Measurements from ENCODE around the gene GLYATL3.
A peak's percentile ranks its signal among the peaks of the same experiment; 100 is the strongest.
"Not testable (repeated sequence)": the region's sequence is repeated elsewhere in the genome, so short reads cannot be mapped to it uniquely, and the experiment has no call there.

The GLYATL3 gene

DNA sequence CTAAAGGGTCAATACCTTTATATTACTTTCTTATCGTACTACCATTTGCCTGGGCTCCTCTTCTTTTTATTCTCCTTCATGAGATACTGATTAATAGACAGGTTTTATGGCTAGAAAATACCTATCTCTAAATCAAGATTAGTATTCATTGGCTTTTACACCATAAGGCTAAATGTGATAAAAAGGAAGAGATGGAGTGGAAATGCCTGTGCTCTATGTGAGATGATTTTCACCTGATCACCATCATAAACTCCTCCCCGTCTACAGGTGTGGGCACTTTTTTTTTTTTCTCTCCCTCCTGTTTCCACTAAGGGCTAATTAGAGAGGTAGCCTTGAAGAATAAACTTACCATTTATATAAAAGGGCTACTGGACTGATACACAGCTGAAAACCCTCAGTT is at the start of gene GLYATL3:
Gene GLYATL3 (plus strand): TSS at position 301 of the 400 bp plus-strand sequence. CDS start 12,068 bp downstream, outside the sequence.
- H3K4me1 ChIP-seq = no peaks in the 10 kb centered on the region
- H3K36me3 ChIP-seq (replicated peaks) = no peaks in the 10 kb centered on the region
- no peaks in the 10 kb centered on the region for H3K9me3 ChIP-seq
- H3K27me3 ChIP-seq (ENCODE audit: low read depth) = no peaks in the 10 kb centered on the region
- in situ Hi-C loops (cut with MboI; ENCODE audit: low sequenced_read_pairs) = no loop called here
- DNase-seq (ENCODE audit: low spot score in 2 of 2) = no peak
- no peak within 1 kb of the TSS for H3K4me3 ChIP-seq

- no peak for DNase-seq (ENCODE audit: low spot score in 2 of 2)
- H3K27me3 ChIP-seq (ENCODE audit: low read depth) = no peaks in the 10 kb centered on the region
- in situ Hi-C loops (cut with MboI; ENCODE audit: low sequenced_read_pairs) = no loop called here
- H3K4me3 ChIP-seq = no peak overlapping the region
- no peaks in the 10 kb centered on the region for H3K9me3 ChIP-seq
- peaks cover 17% of the 10 kb centered on the region for H3K36me3 ChIP-seq (replicated peaks)
- H3K4me1 ChIP-seq = no peaks in the 10 kb centered on the region
These were observed 46.5 kb upstream of the GLYATL3 start for GRCh38 chr6:49453221-49453620.

DNA sequence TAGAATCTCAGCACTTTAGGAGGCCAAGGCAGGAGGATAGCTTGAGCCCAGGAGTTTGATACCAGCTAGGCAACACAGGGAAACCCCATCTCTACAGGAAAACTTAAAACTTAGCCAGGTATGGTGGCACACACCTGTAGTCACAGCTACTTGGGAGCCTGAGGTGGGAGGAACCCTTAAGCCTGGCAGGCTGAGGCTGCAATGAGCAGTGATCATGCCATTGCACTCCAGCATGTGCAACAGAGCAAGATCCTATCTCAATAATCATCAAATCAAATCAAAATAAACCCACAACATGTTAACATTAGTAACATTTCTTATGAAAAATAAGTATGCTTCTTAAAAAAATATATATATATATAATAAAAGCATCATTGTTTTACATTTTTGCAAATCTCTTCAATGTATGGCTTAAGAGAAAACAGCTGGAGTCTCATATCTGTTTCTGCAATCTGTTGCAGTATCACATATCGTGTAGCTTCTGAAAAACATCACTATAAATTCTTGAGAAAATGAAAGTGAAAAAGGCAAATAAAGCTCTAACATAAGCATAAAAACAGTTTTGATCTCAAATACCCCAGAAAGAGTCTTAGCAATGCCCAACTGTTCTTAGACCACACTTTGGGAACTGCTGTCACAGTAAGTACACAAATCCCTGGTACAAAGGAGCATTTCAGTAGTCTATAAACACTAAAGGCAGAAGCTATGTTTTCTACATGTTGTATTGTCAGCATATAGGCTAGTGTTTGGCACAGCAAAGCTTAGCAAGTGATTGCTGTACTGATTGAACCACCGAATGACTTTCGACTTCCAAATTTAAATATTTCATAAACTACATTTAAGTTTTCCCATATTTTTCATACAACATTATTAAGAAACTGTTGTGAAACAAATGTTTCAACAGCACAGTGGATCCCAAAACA is 44.7 kb upstream of the GLYATL3 start:
- no peak for DNase-seq (ENCODE audit: low spot score in 2 of 2)
- in situ Hi-C loops (cut with MboI; ENCODE audit: low sequenced_read_pairs) = no loop called here
- no peaks in the 10 kb centered on the region for H3K27me3 ChIP-seq (ENCODE audit: low read depth)
- no peaks in the 10 kb centered on the region for H3K9me3 ChIP-seq
- peaks cover 12% of the 10 kb centered on the region for H3K36me3 ChIP-seq (replicated peaks)
- no peak overlapping the region for H3K4me3 ChIP-seq
- H3K4me1 ChIP-seq = no peaks in the 10 kb centered on the region

DNA sequence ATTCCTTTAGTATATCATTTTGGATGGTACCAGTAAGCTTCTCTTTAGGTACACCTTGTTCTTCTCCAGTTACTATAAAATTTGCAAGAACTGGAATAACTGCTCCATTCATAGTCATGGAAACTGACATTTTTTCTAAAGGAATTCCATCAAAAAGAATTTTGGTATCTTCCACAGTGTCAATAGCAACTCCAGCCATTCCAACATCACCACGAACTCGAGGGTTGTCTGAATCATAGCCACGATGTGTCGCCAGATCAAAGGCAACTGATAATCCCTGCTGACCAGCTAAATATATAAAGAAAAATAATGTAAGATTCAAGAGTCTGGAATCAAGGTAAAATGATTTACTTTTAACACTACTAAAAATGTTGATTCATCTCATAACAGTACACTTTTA is 42.0 kb upstream of the GLYATL3 start:
- H3K36me3 ChIP-seq (replicated peaks) = peaks cover 5% of the 10 kb centered on the region
- no peaks in the 10 kb centered on the region for H3K27me3 ChIP-seq (ENCODE audit: low read depth)
- DNase-seq (ENCODE audit: low spot score in 2 of 2) = no peak
- no peaks in the 10 kb centered on the region for H3K9me3 ChIP-seq
- in situ Hi-C loops (cut with MboI; ENCODE audit: low sequenced_read_pairs) = no loop called here
- H3K4me3 ChIP-seq = no peak overlapping the region
- H3K4me1 ChIP-seq = 0 out of 2 replicates have a peak, but pooled peaks cover 5% of the 10 kb centered on the region

DNA sequence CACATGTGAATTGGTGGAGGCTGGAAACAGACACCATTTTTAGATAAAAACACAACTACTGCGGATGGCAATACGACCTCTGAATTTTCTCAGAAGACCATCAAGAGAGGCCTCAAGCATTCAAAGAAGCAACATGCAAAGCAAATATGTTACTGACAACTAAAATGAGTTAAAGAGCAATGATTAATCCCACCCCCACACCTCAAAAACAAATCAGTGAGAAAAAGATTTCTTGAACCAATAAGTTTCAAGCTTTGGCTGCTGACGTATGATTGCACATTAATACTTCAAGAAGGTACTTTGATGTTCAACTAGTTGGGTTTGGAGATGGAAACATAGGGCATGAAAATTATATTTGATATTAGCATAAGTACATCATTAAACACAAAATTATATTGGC is 37.7 kb upstream of the GLYATL3 start:
- no peak for DNase-seq (ENCODE audit: low spot score in 2 of 2)

GRCh38 chr6:49462599-49462926 is 37.2 kb upstream of the GLYATL3 start:
- Histone ChIP-seq H3K36me3 (replicated peaks) (peaks cover 2% of the 10 kb centered on the region; the same call in 1 of the 2 replicates), H3K9me3 (no peaks in the 10 kb centered on the region), H3K27me3 (ENCODE audit: low read depth) (no peaks in the 10 kb centered on the region), H3K4me1 (peaks cover 17% of the 10 kb centered on the region), H3K4me3 (peak overlapping the region; percentile 69)
- no peak for DNase-seq (ENCODE audit: low spot score in 2 of 2)
- in situ Hi-C loops (cut with MboI; ENCODE audit: low sequenced_read_pairs) = no loop called here

More for the DNA sequence above, 37.7 kb upstream of the GLYATL3 start:
- H3K4me1 ChIP-seq = peaks cover 17% of the 10 kb centered on the region
- H3K9me3 ChIP-seq = no peaks in the 10 kb centered on the region
- in situ Hi-C loops (cut with MboI; ENCODE audit: low sequenced_read_pairs) = no loop called here
- no peaks in the 10 kb centered on the region for H3K27me3 ChIP-seq (ENCODE audit: low read depth)
- H3K36me3 ChIP-seq (replicated peaks) = peaks cover 2% of the 10 kb centered on the region
- H3K4me3 ChIP-seq = peak overlapping the region; percentile 69

DNA sequence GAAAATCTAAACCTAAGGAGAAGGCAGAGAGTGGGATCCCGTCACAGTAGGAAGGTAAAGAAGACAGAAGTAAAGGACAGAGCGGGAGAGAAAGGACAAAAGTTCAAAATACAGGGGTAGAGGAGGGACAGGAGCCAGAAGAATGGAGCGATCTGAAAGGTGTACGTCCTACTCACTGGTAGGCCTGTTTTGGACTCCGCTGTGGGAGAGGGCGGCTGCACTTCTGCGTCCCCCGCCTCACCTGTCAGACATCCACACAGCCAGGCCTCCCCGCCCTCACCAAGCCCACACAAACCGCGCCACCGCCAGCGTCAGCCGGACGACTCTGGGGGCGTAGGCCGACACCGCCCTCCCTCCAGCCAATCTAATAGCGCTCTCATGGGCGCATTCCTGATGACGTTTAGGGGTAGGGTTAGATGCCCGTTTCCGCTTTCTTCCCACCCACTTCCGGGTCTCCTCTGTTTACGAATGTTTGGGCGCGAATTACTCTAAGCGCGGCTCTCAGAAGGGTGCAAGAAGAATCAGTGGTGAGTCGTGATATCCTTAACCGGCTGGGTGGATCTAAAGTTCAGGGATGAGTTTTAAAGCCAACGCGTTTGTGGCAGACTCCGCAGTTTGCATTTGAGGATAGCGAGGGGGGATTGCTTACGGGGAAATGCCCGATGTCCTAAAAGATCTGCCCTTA is 36.7 kb upstream of the GLYATL3 start, which contains the start of the genes CENPQ and MMUT:
Gene CENPQ (plus strand): TSS at position 444 of the 685 bp plus-strand sequence. CDS start 6,807 bp downstream, outside the sequence.
Gene MMUT (minus strand): TSS at position 327 of the 685 bp plus-strand sequence. CDS start 3,787 bp downstream, outside the sequence.
- peaks cover 17% of the 10 kb centered on the region for H3K4me1 ChIP-seq
- peak; percentile 93 for DNase-seq (ENCODE audit: low spot score in 2 of 2)
- H3K9me3 ChIP-seq = no peaks in the 10 kb centered on the region
- H3K36me3 ChIP-seq (replicated peaks) = peaks cover 2% of the 10 kb centered on the region; the same call in 1 of the 2 replicates
- in situ Hi-C loops (cut with MboI; ENCODE audit: low sequenced_read_pairs) = no loop called here
- H3K4me3 ChIP-seq = peak within 1 kb of the TSS; percentile 69
- H3K27me3 ChIP-seq (ENCODE audit: low read depth) = no peaks in the 10 kb centered on the region

- DNase-seq (ENCODE audit: low spot score in 2 of 2) = no peak
- in situ Hi-C loops (cut with MboI; ENCODE audit: low sequenced_read_pairs) = no loop called here
- Histone ChIP-seq H3K9me3 (no peaks in the 10 kb centered on the region), H3K4me1 (peaks cover 17% of the 10 kb centered on the region), H3K4me3 (peak overlapping the region; percentile 69), H3K27me3 (ENCODE audit: low read depth) (no peaks in the 10 kb centered on the region), H3K36me3 (replicated peaks) (peaks cover 2% of the 10 kb centered on the region; the same call in 1 of the 2 replicates)
These were observed 36.1 kb upstream of the GLYATL3 start for GRCh38 chr6:49463612-49463967.

DNA sequence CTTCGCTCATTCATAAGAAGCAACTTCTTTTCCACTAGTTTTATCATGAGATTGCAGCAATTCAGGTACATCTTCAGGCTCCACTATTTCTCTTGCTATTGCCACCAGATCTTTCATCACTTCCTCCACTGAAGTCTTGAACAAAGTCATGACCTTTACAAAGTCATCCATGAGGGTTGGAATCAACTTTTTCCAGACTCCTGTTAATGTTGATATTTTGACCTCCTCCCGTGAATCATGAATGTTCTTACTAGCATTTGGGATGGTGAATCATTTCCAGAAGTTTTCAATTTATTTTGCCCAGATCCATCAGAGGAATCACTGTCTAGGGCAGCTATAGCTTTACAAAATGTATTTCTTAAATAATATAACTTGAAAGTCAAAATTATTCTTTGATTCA is 35.0 kb upstream of the GLYATL3 start:
- Histone ChIP-seq H3K27me3 (ENCODE audit: low read depth) (no peaks in the 10 kb centered on the region), H3K4me3 (peak overlapping the region; percentile 69; the same call in 1 of the 2 replicates), H3K4me1 (peaks cover 17% of the 10 kb centered on the region), H3K9me3 (no peaks in the 10 kb centered on the region), H3K36me3 (replicated peaks) (peaks cover 2% of the 10 kb centered on the region; the same call in 1 of the 2 replicates)
- in situ Hi-C loops (cut with MboI; ENCODE audit: low sequenced_read_pairs) = no loop called here
- no peak for DNase-seq (ENCODE audit: low spot score in 2 of 2)

- no peak for DNase-seq (ENCODE audit: low spot score in 2 of 2)
- Histone ChIP-seq H3K27me3 (ENCODE audit: low read depth) (no peaks in the 10 kb centered on the region), H3K36me3 (replicated peaks) (peaks cover 12% of the 10 kb centered on the region), H3K4me3 (no peak overlapping the region), H3K4me1 (peaks cover 12% of the 10 kb centered on the region), H3K9me3 (no peaks in the 10 kb centered on the region)
- in situ Hi-C loops (cut with MboI; ENCODE audit: low sequenced_read_pairs) = no loop called here
These were observed 31.7 kb upstream of the GLYATL3 start for GRCh38 chr6:49468042-49468441.

DNA sequence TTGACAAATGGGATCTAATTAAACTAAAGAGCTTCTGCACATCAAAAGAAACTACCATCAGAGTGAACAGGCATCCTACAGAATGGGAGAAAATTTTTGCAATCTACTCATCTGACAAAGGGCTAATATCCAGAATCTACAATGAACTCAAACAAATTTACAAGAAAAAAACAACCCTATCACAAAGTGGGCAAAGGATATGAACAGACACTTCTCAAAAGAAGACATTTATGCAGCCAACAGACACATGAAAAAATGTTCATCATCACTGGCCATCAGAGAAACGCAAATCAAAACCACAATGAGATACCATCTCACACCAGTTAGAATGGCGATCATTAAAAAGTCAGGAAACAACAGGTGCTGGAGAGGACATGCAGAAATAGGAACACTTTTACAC is 23.2 kb upstream of the GLYATL3 start:
- H3K27me3 ChIP-seq (ENCODE audit: low read depth); H3K4me3 ChIP-seq; DNase-seq (ENCODE audit: low spot score in 2 of 2); in situ Hi-C loops (cut with MboI; ENCODE audit: low sequenced_read_pairs); H3K9me3 ChIP-seq; H3K4me1 ChIP-seq: not testable (repeated sequence)
- H3K36me3 ChIP-seq (replicated peaks) = peaks cover 24% of the 10 kb centered on the region

- Histone ChIP-seq H3K27me3 (ENCODE audit: low read depth) (no peaks in the 10 kb centered on the region), H3K4me1 (no peaks in the 10 kb centered on the region), H3K36me3 (replicated peaks) (peaks cover 7% of the 10 kb centered on the region; the same call in 1 of the 2 replicates), H3K4me3 (no peak overlapping the region), H3K9me3 (no peaks in the 10 kb centered on the region)
- in situ Hi-C loops (cut with MboI; ENCODE audit: low sequenced_read_pairs) = no loop called here
- DNase-seq (ENCODE audit: low spot score in 2 of 2) = no peak
These were observed 20.3 kb upstream of the GLYATL3 start for GRCh38 chr6:49479308-49479970.

DNA sequence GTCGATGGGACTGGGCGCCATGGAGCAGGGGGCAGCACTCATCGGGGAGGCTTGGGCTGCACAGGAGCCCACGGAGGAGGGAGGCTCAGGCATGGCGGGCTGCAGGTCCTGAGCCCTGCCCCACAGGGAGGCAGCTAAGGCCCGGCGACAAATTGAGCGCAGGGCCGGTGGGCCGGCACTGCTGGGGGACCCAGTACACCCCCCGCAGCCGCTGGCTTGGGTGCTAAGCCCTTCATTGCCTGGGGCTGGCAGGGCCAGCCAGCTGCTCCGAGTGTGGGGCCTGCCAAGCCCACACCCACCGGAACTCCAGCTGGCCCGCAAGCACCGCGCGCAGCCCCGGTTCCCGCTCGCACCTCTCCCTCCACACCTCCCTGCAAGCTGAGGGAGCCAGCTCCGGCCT is 17.9 kb upstream of the GLYATL3 start:
- H3K9me3 ChIP-seq; in situ Hi-C loops (cut with MboI; ENCODE audit: low sequenced_read_pairs); DNase-seq (ENCODE audit: low spot score in 2 of 2); H3K27me3 ChIP-seq (ENCODE audit: low read depth); H3K4me1 ChIP-seq; H3K4me3 ChIP-seq: not testable (repeated sequence)
- H3K36me3 ChIP-seq (replicated peaks) = peaks cover 12% of the 10 kb centered on the region; the same call in 1 of the 2 replicates

Data from HAP-1 (cell line).